Progenitor cell of endocrine pancreas (in vitro differentiated cells): ENCODE measurements around the gene MPHOSPH9. TPM values are rescaled to one million over a fixed set of nuclear protein-coding genes. Genes with fewer than 3 reads are reported as not detected.

Source experiments
- DNase-seq: peaks from one replicate; pipeline ENCODE4 v3.0.0; 2021; ENCODE audit warnings: low spot score; ENCODE audit not compliant: unreplicated experiment
- H3K27ac Mint-ChIP-seq: 2 replicates; pipeline ENCODE4 v1.8.0; 2021; ENCODE audit warnings: mild to moderate bottlenecking, moderate library complexity, mixed read lengths
- H3K27me3 Mint-ChIP-seq: 2 replicates; pipeline ENCODE4 v1.8.0; 2021; ENCODE audit warnings: mixed read lengths
- H3K36me3 Mint-ChIP-seq: 2 replicates; pipeline ENCODE4 v1.8.0; 2022; ENCODE audit warnings: mixed read lengths; ENCODE audit not compliant: insufficient read depth
- H3K4me1 Mint-ChIP-seq: 2 replicates; pipeline ENCODE4 v1.8.0; 2021; ENCODE audit warnings: low read depth, mixed read lengths
- H3K4me3 Mint-ChIP-seq: 2 replicates; pipeline ENCODE4 v1.8.0; 2021; ENCODE audit warnings: low read depth, mild to moderate bottlenecking, moderate library complexity, mixed read lengths
- H3K9me3 Mint-ChIP-seq: 2 replicates; pipeline ENCODE4 v1.8.0; 2021; ENCODE audit warnings: low read depth, mixed read lengths
- total RNA-seq: library from RNA; stranded (reverse); gene quantifications from 2 replicates; pipeline ENCODE4 v1.2.1, GENCODE V29; 2021
- TF ChIP-seq, protein P1 (sequence below): fragments of 200-600 bp; sonication (generic); IDR thresholded peaks from one replicate; pipeline ENCODE4 v1.5.0; 2021; ENCODE audit warnings: antibody characterized with exemption, mild to moderate bottlenecking; ENCODE audit not compliant: unreplicated experiment

MPHOSPH9 gene
- total RNA-seq, 1 donor from 2014 or later: 39.3 TPM

DNA sequence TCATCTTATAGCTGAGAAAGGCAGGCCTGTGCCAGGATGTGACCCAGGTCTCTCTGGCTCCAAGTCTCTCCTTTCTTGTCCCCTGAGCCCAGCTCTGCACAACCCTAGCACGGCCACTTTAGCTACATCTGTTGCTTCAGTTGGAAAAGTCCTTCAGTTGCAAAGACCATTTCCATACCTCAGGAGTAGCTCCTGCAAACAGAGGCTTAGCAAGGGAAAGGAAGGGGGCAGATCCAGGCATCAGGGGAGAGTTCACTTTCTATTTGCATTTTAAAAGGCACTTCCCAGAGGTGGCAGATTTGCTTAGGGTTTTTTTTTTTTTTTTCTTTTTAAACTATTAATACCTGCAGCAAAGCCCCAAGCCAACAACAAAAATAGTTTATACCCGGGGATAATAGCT lies 79.0 kb downstream of the MPHOSPH9 start:
- no peak for DNase-seq
- H3K4me1 Mint-ChIP-seq: peaks cover 8% of the 10 kb centered on the region
- H3K27me3 Mint-ChIP-seq: peaks cover 29% of the 10 kb centered on the region
- H3K36me3 Mint-ChIP-seq: no peaks in the 10 kb centered on the region
- TF ChIP-seq, protein P1, sequence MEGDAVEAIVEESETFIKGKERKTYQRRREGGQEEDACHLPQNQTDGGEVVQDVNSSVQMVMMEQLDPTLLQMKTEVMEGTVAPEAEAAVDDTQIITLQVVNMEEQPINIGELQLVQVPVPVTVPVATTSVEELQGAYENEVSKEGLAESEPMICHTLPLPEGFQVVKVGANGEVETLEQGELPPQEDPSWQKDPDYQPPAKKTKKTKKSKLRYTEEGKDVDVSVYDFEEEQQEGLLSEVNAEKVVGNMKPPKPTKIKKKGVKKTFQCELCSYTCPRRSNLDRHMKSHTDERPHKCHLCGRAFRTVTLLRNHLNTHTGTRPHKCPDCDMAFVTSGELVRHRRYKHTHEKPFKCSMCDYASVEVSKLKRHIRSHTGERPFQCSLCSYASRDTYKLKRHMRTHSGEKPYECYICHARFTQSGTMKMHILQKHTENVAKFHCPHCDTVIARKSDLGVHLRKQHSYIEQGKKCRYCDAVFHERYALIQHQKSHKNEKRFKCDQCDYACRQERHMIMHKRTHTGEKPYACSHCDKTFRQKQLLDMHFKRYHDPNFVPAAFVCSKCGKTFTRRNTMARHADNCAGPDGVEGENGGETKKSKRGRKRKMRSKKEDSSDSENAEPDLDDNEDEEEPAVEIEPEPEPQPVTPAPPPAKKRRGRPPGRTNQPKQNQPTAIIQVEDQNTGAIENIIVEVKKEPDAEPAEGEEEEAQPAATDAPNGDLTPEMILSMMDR: no peak
- H3K4me3 Mint-ChIP-seq: no peak overlapping the region
- no peak overlapping the region for H3K27ac Mint-ChIP-seq
- no peaks in the 10 kb centered on the region for H3K9me3 Mint-ChIP-seq

DNA sequence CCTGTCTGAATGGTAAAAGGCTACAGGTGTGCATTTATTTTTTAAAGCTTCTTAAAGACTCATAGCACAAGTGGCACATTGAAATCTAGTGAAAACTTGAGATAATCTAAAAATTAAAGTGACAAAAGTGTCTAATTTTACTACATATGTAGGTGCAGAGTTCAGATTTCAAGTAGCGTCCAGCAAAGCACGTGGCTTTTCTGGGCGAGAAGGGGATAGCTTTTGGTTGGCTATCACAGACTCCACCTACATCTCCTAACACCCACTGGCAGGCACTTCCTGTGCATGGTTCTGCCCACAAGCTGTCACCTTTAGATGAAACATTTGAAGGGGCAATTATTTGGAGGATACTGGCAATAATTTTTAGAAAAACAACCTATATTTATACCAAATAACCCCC lies 80.1 kb downstream of the MPHOSPH9 start:
- Mint-ChIP-seq H3K27ac (no peak overlapping the region), H3K27me3 (peaks cover 39% of the 10 kb centered on the region), H3K4me1 (peaks cover 8% of the 10 kb centered on the region), H3K4me3 (no peak overlapping the region), H3K36me3 (no peaks in the 10 kb centered on the region), H3K9me3 (no peaks in the 10 kb centered on the region)
- DNase-seq: no peak
- TF ChIP-seq, protein P1: no peak

DNA sequence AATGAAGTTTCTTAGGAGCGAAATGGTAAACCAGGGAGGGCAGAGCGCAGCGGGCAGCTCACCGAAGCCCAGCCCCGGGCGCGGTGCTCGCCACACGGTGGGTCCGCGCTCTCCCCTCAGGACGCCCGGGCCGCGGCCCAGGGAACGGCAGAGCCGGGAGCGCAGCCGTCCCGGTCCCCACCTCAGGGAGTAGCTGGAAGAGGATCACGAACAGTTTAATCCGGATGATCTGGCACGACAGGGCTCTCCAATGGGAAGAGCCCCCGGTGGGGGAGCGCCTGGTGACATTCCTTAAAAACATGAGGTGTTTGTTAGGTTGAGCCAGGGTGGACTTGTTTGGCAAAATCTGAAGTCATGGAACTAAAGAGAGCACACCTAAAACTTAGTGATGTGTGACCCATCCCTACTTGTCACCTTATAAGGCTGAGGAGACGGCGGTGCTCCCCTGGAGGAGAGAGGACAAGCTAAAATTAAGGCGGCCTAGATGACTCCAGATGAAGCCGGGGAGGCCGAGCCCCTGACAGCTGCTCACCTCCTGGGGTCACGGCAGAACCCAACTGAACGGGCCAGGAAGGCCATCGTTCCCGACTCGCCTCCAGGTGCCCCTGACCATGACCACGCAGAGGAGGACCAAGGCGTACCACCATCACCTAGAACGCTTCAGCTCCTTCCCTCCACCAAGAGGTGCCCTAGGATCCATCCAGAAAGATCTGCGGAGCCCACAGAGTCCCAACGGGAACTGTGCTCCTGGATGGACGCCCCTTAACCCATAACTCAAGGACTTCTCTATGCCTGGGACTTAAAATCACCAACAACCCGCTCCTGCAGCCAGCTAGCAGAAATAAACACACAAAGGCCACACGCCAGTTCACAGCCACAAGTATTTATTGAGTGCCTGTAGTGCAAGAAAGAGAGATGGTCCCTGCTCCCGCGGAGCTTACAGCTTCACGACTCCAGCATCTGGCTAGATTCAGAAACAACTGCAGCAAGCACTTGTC lies 81.2 kb downstream of the MPHOSPH9 start:
- H3K27me3 Mint-ChIP-seq: peaks cover 48% of the 10 kb centered on the region
- DNase-seq: no peak
- peaks cover 8% of the 10 kb centered on the region for H3K4me1 Mint-ChIP-seq
- peak overlapping the region; percentile 75 for H3K4me3 Mint-ChIP-seq
- no peak overlapping the region for H3K27ac Mint-ChIP-seq
- TF ChIP-seq, protein P1: peak; percentile 9
- H3K9me3 Mint-ChIP-seq: no peaks in the 10 kb centered on the region
- H3K36me3 Mint-ChIP-seq: no peaks in the 10 kb centered on the region

DNA sequence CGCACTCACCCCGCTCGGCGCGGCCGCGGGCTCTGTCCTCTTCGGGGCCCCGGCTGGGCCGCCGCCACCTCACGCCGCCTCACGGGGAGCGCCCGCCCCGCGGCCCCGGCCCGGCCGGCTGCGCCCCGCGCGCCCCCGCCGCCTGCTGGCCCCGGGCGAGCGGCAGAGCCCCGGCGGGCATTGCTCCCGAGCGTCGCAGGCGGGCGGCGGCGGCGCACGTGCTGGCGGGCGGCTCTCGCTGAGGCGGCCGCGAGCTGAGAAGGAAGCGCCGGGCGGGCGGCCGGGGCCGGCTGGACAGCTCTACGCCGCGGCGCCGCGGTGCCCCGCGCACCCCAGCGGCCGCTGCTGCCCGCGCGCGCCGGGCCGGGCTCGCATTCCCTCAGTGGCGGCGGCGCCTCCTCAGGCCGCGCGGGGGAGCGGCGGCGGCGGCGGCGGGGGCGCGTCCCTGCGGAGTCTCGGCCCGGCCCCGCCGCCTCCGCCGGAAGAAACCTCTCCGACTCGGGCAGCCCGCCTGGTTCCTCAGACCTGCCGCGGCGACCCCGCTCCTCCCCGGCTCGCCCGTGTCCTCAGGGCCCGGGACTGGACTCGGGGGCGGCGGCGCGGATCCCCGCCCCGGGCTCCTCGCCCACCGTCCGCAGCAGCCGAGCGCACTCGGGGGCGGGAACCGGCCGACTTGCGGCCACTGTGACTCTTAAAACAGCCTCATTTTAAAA lies 82.0 kb downstream of the MPHOSPH9 start, which contains the start of gene PITPNM2:
Gene PITPNM2 (minus strand): TSS at position 347 of the 713 bp plus-strand sequence. CDS start 116,500 bp downstream, outside the sequence.
- H3K4me1 Mint-ChIP-seq: peaks cover 8% of the 10 kb centered on the region
- H3K9me3 Mint-ChIP-seq: no peaks in the 10 kb centered on the region
- TF ChIP-seq, protein P1: no peak
- H3K4me3 Mint-ChIP-seq: peak within 1 kb of the TSS; percentile 77
- peak; percentile 54 for DNase-seq
- no peaks in the 10 kb centered on the region for H3K36me3 Mint-ChIP-seq
- peaks cover 49% of the 10 kb centered on the region for H3K27me3 Mint-ChIP-seq
- peak within 1 kb of the TSS; percentile 33 for H3K27ac Mint-ChIP-seq

DNA sequence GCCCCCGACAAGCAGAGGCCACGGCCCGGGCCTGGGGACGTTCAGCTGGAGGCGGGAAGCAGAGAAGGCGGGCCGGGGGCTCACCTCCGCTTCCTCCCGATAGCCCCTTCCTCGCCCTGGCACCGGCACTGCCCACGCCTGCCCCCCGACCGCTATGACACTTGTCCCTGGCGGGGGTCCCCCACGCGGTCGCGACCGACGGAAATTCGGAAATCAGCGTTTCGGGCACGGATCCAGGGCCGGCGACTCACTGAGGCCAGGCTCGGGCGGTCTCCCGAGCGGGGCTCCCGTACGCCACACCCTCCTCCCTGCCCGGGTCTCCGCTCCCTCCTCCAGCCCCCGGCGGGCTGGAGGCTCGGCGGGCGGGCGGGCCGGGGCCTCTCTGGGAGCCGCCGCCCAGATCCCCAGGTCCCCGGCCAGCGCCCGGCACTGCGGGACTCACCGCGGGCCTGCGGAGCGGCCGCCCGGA lies 82.6 kb downstream of the MPHOSPH9 start:
- peaks cover 55% of the 10 kb centered on the region for H3K27me3 Mint-ChIP-seq
- DNase-seq: peak; percentile 19
- peaks cover 8% of the 10 kb centered on the region for H3K4me1 Mint-ChIP-seq
- H3K4me3 Mint-ChIP-seq: peak overlapping the region; percentile 77
- H3K36me3 Mint-ChIP-seq: no peaks in the 10 kb centered on the region
- no peaks in the 10 kb centered on the region for H3K9me3 Mint-ChIP-seq
- H3K27ac Mint-ChIP-seq: no peak overlapping the region
- TF ChIP-seq, protein P1: no peak
